Measurements from ENCODE around the gene PPP2R3A.
"Not testable (repeated sequence)": the region's sequence is repeated elsewhere in the genome, so short reads cannot be mapped to it uniquely, and the experiment has no call there.

Gene PPP2R3A

DNA sequence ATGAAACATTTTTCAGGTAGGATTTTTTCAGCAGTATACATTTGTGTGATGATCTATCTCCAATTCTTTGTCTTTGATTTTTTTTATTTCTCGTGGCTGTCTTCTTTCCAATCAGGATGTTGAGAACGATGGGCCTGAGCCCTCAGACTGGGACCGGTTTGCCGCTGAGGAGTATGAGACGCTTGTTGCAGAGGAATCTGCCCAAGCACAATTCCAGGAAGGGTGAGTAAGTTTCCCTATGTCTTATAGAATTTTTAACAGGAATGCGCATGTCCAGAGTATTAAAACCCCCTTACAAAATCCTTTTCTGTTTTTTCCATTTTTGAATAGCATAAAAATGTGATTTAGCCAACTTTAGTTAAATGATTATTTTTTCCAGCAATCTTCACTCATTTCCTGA is 140.6 kb downstream of the PPP2R3A start:
- in situ Hi-C loops (cut with HindIII; ENCODE audit: low sequenced_read_pairs), result no loop called here
- TF ChIP-seq, protein P1, sequence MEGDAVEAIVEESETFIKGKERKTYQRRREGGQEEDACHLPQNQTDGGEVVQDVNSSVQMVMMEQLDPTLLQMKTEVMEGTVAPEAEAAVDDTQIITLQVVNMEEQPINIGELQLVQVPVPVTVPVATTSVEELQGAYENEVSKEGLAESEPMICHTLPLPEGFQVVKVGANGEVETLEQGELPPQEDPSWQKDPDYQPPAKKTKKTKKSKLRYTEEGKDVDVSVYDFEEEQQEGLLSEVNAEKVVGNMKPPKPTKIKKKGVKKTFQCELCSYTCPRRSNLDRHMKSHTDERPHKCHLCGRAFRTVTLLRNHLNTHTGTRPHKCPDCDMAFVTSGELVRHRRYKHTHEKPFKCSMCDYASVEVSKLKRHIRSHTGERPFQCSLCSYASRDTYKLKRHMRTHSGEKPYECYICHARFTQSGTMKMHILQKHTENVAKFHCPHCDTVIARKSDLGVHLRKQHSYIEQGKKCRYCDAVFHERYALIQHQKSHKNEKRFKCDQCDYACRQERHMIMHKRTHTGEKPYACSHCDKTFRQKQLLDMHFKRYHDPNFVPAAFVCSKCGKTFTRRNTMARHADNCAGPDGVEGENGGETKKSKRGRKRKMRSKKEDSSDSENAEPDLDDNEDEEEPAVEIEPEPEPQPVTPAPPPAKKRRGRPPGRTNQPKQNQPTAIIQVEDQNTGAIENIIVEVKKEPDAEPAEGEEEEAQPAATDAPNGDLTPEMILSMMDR (IDR thresholded peaks at IDR 0.05; ENCODE audit: low read depth, low read length, missing control alignments), result no peak
- H3K4me3 ChIP-seq (ENCODE audit: low read depth, low read length), result no peak overlapping the region
- no peak for DNase-seq (ENCODE audit: low read depth)

DNA sequence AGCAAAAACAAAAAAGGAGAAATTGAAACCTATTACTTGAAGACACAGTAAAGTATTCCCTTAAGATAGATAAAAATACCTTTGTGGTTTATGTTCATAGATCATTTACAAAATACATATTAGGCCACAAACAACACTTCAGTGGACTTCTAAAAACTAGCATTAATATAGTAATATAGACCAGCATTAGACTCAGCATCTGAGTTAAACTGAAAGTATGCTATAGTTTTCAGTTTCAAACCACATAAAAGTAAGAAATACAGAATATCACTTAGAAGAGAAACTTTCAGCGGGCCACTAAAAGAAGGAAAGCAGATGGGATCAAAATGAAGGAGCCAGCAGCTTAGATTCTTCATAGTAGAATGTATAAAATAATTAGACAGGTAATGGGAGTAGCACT is 144.0 kb downstream of the PPP2R3A start:
- TF ChIP-seq, protein P1 (IDR thresholded peaks at IDR 0.05; ENCODE audit: low read depth, low read length, missing control alignments), result no peak
- no peak overlapping the region for H3K4me3 ChIP-seq (ENCODE audit: low read depth, low read length)
- DNase-seq (ENCODE audit: low read depth), result no peak
- in situ Hi-C loops (cut with HindIII; ENCODE audit: low sequenced_read_pairs), result no loop called here

DNA sequence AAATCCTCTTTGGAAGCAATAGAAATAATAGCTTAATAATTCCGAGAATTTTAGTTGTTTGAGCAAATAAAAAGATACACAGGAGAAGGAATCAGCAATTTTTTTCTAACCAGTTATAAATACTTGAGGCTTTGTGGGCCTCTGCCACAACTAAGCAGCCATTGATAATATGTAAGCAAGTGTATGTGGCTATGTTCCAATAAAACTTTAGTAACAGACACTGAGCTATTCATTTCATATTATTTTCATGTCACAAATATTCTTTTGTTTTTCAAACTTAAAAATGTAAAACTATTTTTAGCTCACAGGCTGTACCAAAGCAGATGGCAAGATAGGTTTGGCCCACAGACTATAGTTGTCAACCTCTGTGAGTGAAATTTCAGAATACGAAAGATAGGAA is 145.0 kb downstream of the PPP2R3A start:
- TF ChIP-seq, protein P1 (IDR thresholded peaks at IDR 0.05; ENCODE audit: low read depth, low read length, missing control alignments), result no peak
- no peak for DNase-seq (ENCODE audit: low read depth)
- H3K4me3 ChIP-seq (ENCODE audit: low read depth, low read length), result no peak overlapping the region
- in situ Hi-C loops (cut with HindIII; ENCODE audit: low sequenced_read_pairs), result no loop called here

- DNase-seq (ENCODE audit: low read depth), result peak; percentile 60
- TF ChIP-seq, protein P1 (IDR thresholded peaks at IDR 0.05; ENCODE audit: low read depth, low read length, missing control alignments), result no peak
- in situ Hi-C loops (cut with HindIII; ENCODE audit: low sequenced_read_pairs), result no loop called here
- H3K4me3 ChIP-seq (ENCODE audit: low read depth, low read length), result no peak overlapping the region
These were observed 148.9 kb downstream of the PPP2R3A start for GRCh38 chr3:136114421-136114820.

DNA sequence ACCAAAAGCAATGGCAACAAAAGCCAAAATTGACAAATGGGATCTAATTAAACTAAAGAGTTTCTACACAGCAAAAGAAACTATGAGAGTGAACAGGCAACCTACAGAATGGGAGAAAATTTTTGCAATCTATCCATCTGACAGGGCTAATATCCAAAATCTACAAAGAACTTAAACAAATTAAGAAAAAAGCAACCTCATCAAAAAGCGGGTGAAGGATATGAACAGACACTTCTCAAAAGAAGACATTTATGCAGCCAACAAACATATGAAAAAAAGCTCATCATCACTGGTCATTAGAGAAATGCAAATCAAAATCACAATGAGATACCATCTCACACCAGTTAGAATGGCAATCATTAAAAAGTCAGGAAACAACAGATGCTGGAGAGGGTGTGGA is 153.8 kb downstream of the PPP2R3A start:
- DNase-seq (ENCODE audit: low read depth); in situ Hi-C loops (cut with HindIII; ENCODE audit: low sequenced_read_pairs); H3K4me3 ChIP-seq (ENCODE audit: low read depth, low read length): not testable (repeated sequence)

DNA sequence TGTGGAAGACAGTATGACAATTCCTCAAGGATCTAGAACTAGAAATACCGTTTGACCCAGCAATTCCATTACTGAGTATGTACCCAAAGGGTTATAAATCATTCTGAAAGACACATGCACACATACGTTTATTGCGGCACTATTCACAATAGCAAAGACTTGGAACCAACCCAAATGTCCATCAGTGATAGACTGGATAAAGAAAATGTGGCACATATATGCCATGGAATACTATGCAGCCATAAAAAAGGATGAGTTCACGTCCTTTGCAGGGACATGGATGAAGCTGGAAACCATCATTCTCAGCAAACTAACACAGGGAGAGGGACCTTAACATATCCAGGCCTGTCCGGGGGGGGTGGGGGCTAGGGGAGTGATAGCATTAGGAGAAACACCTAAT is 154.3 kb downstream of the PPP2R3A start:
- in situ Hi-C loops (cut with HindIII; ENCODE audit: low sequenced_read_pairs); DNase-seq (ENCODE audit: low read depth); H3K4me3 ChIP-seq (ENCODE audit: low read depth, low read length): not testable (repeated sequence)

GRCh38 chr3:136120373-136121348 is 155.1 kb downstream of the PPP2R3A start:
- in situ Hi-C loops (cut with HindIII; ENCODE audit: low sequenced_read_pairs), result no loop called here
- peak; percentile 85 for DNase-seq (ENCODE audit: low read depth)

More at GRCh38 chr3:136120373-136121348, 155.1 kb downstream of the PPP2R3A start:
- TF ChIP-seq, protein P1 (IDR thresholded peaks at IDR 0.05; ENCODE audit: low read depth, low read length, missing control alignments), result no peak
- H3K4me3 ChIP-seq (ENCODE audit: low read depth, low read length), result no peak overlapping the region
